Activated T-cell treated with anti-CD3 and anti-CD28 coated beads, Interleukin-2, amount 50 U/mL, for 24 hours (primary cell): Measurements from ENCODE around the gene RAB26.
A peak's percentile ranks its signal among the peaks of the same experiment; 100 is the strongest.

Experiments used
- DNase-seq: peaks from one replicate; pipeline ENCODE4 v3.0.0-alpha.2; 2020
- H3K27ac Mint-ChIP-seq: 2 replicates; pipeline ENCODE4 v1.8.0; 2020; ENCODE audit warnings: mild to moderate bottlenecking, mixed read lengths
- H3K27me3 Mint-ChIP-seq: 2 replicates; pipeline ENCODE4 v1.8.0; 2020; ENCODE audit warnings: mixed read lengths
- H3K36me3 Mint-ChIP-seq: 2 replicates; pipeline ENCODE4 v1.8.0; 2020; ENCODE audit warnings: low read depth, mixed read lengths
- H3K4me1 Mint-ChIP-seq: 2 replicates; pipeline ENCODE4 v1.8.0; 2020; ENCODE audit warnings: low read depth, mixed read lengths
- H3K4me3 Mint-ChIP-seq: 2 replicates; pipeline ENCODE4 v1.8.0; 2020; ENCODE audit warnings: mild to moderate bottlenecking, moderate library complexity, mixed read lengths
- H3K9me3 Mint-ChIP-seq: 2 replicates; pipeline ENCODE4 v1.8.0; 2020; ENCODE audit warnings: mixed read lengths

Gene RAB26

DNA sequence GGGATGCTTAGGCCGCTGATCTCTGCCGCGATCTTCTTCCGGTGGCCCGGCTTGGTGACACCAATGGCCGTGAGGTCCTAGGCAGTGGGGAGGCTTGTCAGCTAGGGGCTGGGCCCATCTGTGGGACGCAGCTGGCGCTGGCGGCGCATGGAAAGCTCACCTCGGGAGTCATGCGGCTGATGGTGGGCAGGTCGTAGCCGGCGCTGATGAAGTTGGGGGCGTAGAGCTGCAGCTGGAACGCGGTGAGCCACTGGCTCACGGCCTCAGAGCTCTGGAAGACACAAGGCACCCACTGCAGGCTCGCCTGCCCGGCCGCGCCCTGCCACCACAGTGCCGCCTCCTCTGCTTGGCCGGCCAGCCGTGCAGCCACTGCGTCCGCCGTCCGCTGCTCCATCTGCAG, 35.2 kb downstream of the RAB26 start:
- DNase-seq = no peak
- no peaks in the 10 kb centered on the region for H3K9me3 Mint-ChIP-seq
- no peak overlapping the region for H3K27ac Mint-ChIP-seq
- no peaks in the 10 kb centered on the region for H3K36me3 Mint-ChIP-seq
- no peak overlapping the region for H3K4me3 Mint-ChIP-seq
- H3K4me1 Mint-ChIP-seq = no peaks in the 10 kb centered on the region
- H3K27me3 Mint-ChIP-seq = no peaks in the 10 kb centered on the region

GRCh38 chr16:2184346-2184745, 35.9 kb downstream of the RAB26 start:
- no peak overlapping the region for H3K27ac Mint-ChIP-seq
- no peaks in the 10 kb centered on the region for H3K4me1 Mint-ChIP-seq
- H3K27me3 Mint-ChIP-seq = no peaks in the 10 kb centered on the region
- H3K9me3 Mint-ChIP-seq = no peaks in the 10 kb centered on the region
- no peaks in the 10 kb centered on the region for H3K36me3 Mint-ChIP-seq
- H3K4me3 Mint-ChIP-seq = no peak overlapping the region
- DNase-seq = no peak

DNA sequence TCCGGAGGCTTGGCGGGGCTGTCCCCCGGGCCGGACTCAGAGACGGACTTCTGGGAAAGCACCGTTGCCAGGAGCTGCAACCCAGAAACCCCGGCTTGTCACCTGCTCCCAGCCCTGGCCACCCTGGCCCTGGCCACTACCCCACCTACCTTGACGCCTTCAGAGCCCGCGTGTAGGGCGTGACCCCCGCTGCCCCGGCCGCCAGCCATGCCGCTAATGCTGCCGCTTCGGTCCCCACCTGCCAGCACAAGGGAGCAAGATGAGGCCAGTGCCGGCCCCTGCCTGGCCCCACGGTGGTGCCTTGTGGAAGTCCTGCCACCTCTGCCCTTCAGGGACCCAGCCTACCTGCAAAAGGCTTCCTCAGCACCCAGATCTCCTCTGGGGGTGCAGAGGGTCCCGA, 36.5 kb downstream of the RAB26 start:
- no peak for DNase-seq
- Mint-ChIP-seq H3K4me1 (no peaks in the 10 kb centered on the region), H3K36me3 (no peaks in the 10 kb centered on the region), H3K9me3 (no peaks in the 10 kb centered on the region), H3K27me3 (no peaks in the 10 kb centered on the region), H3K27ac (no peak overlapping the region), H3K4me3 (no peak overlapping the region)

DNA sequence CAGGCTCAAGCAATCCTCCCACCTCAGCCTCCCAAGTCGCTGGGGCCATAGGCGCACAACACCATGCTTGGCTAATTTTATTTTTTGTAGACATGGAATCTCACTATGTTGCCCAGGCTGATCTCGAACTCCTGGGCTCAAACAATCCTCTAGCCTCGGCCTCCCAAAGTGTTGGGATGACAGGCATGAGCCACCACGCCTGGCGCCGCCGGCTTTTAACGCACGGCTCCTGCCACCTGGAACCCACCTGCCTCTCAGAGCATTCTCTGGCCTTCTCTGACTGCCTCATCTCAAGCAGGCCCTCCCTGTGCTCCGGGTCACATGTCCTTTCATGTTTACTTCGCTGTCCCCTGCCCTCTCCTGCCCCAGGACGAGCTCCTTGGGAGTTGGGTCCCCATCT, 37.6 kb downstream of the RAB26 start:
- DNase-seq = no peak
- no peaks in the 10 kb centered on the region for H3K9me3 Mint-ChIP-seq
- no peaks in the 10 kb centered on the region for H3K36me3 Mint-ChIP-seq
- no peaks in the 10 kb centered on the region for H3K27me3 Mint-ChIP-seq
- H3K4me1 Mint-ChIP-seq = no peaks in the 10 kb centered on the region
- no peak overlapping the region for H3K4me3 Mint-ChIP-seq
- peak overlapping the region; percentile 6 for H3K27ac Mint-ChIP-seq

GRCh38 chr16:2186505-2186904, 38.1 kb downstream of the RAB26 start:
- no peaks in the 10 kb centered on the region for H3K9me3 Mint-ChIP-seq
- H3K4me3 Mint-ChIP-seq = no peak overlapping the region
- H3K27ac Mint-ChIP-seq = no peak overlapping the region
- H3K4me1 Mint-ChIP-seq = no peaks in the 10 kb centered on the region
- no peak for DNase-seq
- H3K27me3 Mint-ChIP-seq = no peaks in the 10 kb centered on the region
- no peaks in the 10 kb centered on the region for H3K36me3 Mint-ChIP-seq

DNA sequence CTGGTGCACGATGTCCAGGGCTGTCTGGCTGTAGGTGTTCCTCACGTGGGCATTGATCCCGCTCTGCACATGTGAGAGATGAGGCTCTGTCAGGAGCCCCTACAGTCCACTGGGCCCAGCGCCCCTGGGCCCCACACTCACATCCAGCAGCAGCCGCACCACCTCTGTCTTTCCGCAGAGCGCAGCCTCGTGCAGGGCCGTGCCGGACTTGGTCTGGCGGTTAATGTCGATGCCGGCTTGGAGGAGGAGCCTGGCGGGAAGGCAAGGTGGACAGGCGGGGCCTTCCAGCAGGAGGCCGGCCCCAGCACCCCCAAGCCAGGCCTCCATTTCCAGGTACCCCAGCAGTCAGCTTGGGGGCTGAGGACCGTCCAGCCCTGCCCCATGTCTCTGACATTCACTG, 38.8 kb downstream of the RAB26 start:
- Mint-ChIP-seq H3K9me3 (no peaks in the 10 kb centered on the region), H3K27ac (no peak overlapping the region), H3K4me1 (no peaks in the 10 kb centered on the region), H3K4me3 (no peak overlapping the region), H3K27me3 (no peaks in the 10 kb centered on the region), H3K36me3 (no peaks in the 10 kb centered on the region)
- no peak for DNase-seq

DNA sequence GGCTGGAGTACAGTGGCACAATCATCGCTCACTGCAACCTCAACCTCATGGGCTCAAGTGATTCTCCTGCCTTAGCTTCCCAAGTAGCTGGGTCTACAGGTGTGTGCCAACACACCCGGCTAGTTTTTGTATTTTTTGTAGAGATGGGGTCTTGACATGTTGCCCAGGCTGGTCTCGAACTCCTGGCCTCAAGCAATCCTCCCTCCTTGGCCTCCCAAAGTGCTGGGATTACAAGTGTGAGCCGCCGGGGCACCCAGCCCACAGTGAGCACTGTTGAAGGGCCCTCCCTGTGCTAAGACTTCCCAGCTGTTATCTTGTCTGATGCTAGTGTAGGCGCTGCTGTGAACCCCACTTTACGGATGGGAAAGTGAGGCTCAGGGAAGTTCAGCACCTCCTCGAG, 40.0 kb downstream of the RAB26 start:
- H3K4me1 Mint-ChIP-seq = no peaks in the 10 kb centered on the region
- H3K9me3 Mint-ChIP-seq = no peaks in the 10 kb centered on the region
- no peak overlapping the region for H3K4me3 Mint-ChIP-seq
- no peak for DNase-seq
- no peaks in the 10 kb centered on the region for H3K36me3 Mint-ChIP-seq
- H3K27me3 Mint-ChIP-seq = no peaks in the 10 kb centered on the region
- H3K27ac Mint-ChIP-seq = no peak overlapping the region

GRCh38 chr16:2189252-2189893, 40.9 kb downstream of the RAB26 start:
- Mint-ChIP-seq H3K27ac (no peak overlapping the region), H3K9me3 (no peaks in the 10 kb centered on the region), H3K36me3 (no peaks in the 10 kb centered on the region), H3K4me1 (no peaks in the 10 kb centered on the region), H3K27me3 (peaks cover 3% of the 10 kb centered on the region), H3K4me3 (no peak overlapping the region)
- DNase-seq = no peak

- H3K27me3 Mint-ChIP-seq = peaks cover 11% of the 10 kb centered on the region
- H3K36me3 Mint-ChIP-seq = no peaks in the 10 kb centered on the region
- no peak overlapping the region for H3K4me3 Mint-ChIP-seq
- H3K4me1 Mint-ChIP-seq = peaks cover 4% of the 10 kb centered on the region
- no peaks in the 10 kb centered on the region for H3K9me3 Mint-ChIP-seq
- H3K27ac Mint-ChIP-seq = no peak overlapping the region
- no peak for DNase-seq
Measured at GRCh38 chr16:2190002-2190658, 41.7 kb downstream of the RAB26 start.

DNA sequence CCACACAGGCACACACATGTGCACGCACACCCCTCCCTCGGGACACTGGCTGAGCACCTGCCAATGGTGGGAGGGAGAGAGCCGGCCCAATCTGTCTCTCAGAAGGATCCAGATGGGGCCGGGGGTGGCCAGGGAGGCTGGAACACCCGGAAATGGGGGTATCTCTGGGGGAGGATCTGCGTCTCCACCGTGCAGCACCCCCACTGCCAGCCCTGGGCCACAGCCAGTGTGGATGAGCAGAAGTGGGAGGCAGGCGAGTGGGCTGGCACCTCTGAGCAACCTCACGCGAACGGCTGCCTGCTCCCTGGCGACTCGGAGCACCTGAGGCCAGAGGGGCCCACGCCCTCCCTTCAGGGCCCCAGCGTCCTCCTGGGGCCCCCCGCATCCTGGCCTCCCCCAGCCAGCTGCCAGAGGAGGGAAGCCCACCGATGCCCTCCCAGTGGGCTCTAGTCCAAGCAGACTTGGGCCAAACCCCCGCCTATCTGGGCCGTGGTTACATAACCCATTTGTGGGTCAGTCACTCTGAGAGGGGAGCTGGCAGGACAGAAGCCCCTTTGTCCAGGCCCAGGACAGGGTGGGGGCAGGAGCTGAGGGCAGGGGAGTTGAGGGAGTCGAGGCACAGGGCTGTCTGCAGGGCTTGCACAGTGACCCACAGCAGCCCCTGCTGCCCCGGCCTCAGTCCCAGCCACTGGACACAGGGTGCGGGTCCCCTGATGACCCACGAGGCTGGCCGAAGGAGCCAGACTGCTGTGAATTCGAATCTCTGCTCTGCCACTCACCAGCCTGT, 42.4 kb downstream of the RAB26 start:
- no peak overlapping the region for H3K27ac Mint-ChIP-seq
- H3K27me3 Mint-ChIP-seq = peaks cover 16% of the 10 kb centered on the region

DNA sequence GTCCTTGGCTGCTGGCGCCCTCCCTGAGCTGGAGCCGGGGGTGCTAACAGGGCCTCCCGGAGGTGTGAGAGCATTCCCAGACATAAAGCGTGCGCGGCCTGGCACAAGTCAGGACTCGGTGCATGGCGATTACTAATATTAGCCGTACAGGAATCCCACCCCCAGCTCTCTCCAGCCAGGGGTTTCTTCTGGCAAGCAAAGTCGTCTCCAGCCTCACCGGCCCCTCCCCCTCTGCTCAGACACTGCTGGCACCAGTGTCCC, 43.0 kb downstream of the RAB26 start:
- DNase-seq = no peak
- no peaks in the 10 kb centered on the region for H3K36me3 Mint-ChIP-seq
- peaks cover 6% of the 10 kb centered on the region for H3K4me1 Mint-ChIP-seq
- H3K4me3 Mint-ChIP-seq = no peak overlapping the region
- no peaks in the 10 kb centered on the region for H3K9me3 Mint-ChIP-seq
- peaks cover 16% of the 10 kb centered on the region for H3K27me3 Mint-ChIP-seq
- no peak overlapping the region for H3K27ac Mint-ChIP-seq

More for the DNA sequence above, 42.4 kb downstream of the RAB26 start:
- H3K4me3 Mint-ChIP-seq = no peak overlapping the region
- DNase-seq = no peak
- no peaks in the 10 kb centered on the region for H3K36me3 Mint-ChIP-seq
- H3K9me3 Mint-ChIP-seq = no peaks in the 10 kb centered on the region
- peaks cover 6% of the 10 kb centered on the region for H3K4me1 Mint-ChIP-seq

GRCh38 chr16:2194166-2194834, 45.9 kb downstream of the RAB26 start:
- Mint-ChIP-seq H3K4me1 (peaks cover 6% of the 10 kb centered on the region), H3K36me3 (no peaks in the 10 kb centered on the region), H3K4me3 (no peak overlapping the region), H3K27me3 (peaks cover 39% of the 10 kb centered on the region), H3K27ac (no peak overlapping the region), H3K9me3 (no peaks in the 10 kb centered on the region)
- DNase-seq = no peak

DNA sequence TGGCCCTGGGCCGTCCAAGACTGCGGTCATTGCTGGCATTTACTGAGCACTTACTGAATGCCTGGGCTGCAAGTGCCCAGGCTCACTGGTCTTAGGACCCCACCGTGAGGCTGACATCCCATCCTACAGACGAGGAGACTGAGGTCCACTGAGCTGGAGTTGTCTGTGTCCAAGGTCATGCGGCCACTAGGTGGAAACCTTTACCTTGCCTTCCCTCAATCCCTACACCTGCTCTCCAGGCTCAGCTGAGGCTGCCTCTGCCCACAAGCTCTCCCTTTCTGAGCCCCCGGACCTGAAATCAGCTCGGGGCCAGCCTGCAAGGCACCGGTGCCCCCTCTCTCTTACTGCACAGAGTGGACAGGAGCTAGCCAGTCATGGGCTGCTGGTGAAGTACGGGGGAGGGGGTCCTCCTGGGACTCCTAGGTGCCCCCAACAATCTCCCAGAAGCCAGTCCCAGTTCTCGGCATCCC, 46.5 kb downstream of the RAB26 start:
- Mint-ChIP-seq H3K9me3 (no peaks in the 10 kb centered on the region), H3K4me3 (peak overlapping the region; percentile 31), H3K27ac (no peak overlapping the region), H3K27me3 (peaks cover 39% of the 10 kb centered on the region), H3K4me1 (peaks cover 6% of the 10 kb centered on the region), H3K36me3 (no peaks in the 10 kb centered on the region)
- DNase-seq = peak; percentile 60

GRCh38 chr16:2195322-2196161, 47.1 kb downstream of the RAB26 start:
- Mint-ChIP-seq H3K4me3 (peak overlapping the region; percentile 18), H3K4me1 (peaks cover 6% of the 10 kb centered on the region), H3K9me3 (no peaks in the 10 kb centered on the region), H3K27ac (no peak overlapping the region), H3K36me3 (no peaks in the 10 kb centered on the region), H3K27me3 (peaks cover 39% of the 10 kb centered on the region)
- no peak for DNase-seq
